SK-N-SH treated with all-trans-retinoic acid at 6 μM for 48 hours (cell line): Measurements from ENCODE around the gene ALPP.

Experiments used
- ATAC-seq: fragments of 200-7000 bp; cut with Tn5 transposase; 3 replicates; pipeline ENCODE4 v1.9.1; 2020; ENCODE audit warnings: mild to moderate bottlenecking, moderate library complexity
- ARNTL ChIP-seq: fragments of 450-650 bp; formaldehyde crosslinking; IDR thresholded peaks from 2 replicates; pipeline ENCODE4 v1.5.0; 2020; ENCODE audit warnings: low read depth, mild to moderate bottlenecking, moderate library complexity, borderline replicate concordance
- BACH2 ChIP-seq: fragments of 250-450 bp; sonication (Bioruptor Pico); IDR thresholded peaks from 2 replicates; pipeline ENCODE4 v1.9.0; 2021; ENCODE audit warnings: mild to moderate bottlenecking, borderline replicate concordance
- CREB5 ChIP-seq: fragments of 250-450 bp; sonication (Bioruptor Pico); IDR thresholded peaks from 2 replicates; pipeline ENCODE4 v1.5.1; 2020; ENCODE audit warnings: low read depth, mild to moderate bottlenecking, moderate library complexity
- ESRRG ChIP-seq: fragments of 250-450 bp; sonication (Bioruptor Pico); IDR thresholded peaks from 2 replicates; pipeline ENCODE4 v1.6.1; 2021; ENCODE audit warnings: mild to moderate bottlenecking
- ISL1 ChIP-seq: fragments of 250-450 bp; sonication (Bioruptor Pico); IDR thresholded peaks from 2 replicates; pipeline ENCODE4 v2.1.2; 2022; ENCODE audit warnings: mild to moderate bottlenecking, moderate library complexity
- OSR1 ChIP-seq: fragments of 250-450 bp; sonication (Bioruptor Pico); IDR thresholded peaks from 2 replicates; pipeline ENCODE4 v1.8.0; 2022; ENCODE audit warnings: moderate library complexity, mild to moderate bottlenecking, inconsistent platforms
- PATZ1 ChIP-seq: fragments of 250-450 bp; sonication (Bioruptor Pico); IDR thresholded peaks from 2 replicates; pipeline ENCODE4 v1.8.0; 2020; ENCODE audit warnings: mild to moderate bottlenecking, moderate library complexity, borderline replicate concordance
- POU6F1 ChIP-seq: fragments of 250-450 bp; sonication (Bioruptor Pico); IDR thresholded peaks from 2 replicates; pipeline ENCODE4 v1.8.0; 2021; ENCODE audit warnings: low read depth, mild to moderate bottlenecking, moderate library complexity, borderline replicate concordance
- PPARA ChIP-seq: fragments of 250-450 bp; sonication (Bioruptor Pico); IDR thresholded peaks from 2 replicates; pipeline ENCODE4 v1.5.0; 2020; ENCODE audit warnings: mild to moderate bottlenecking, borderline replicate concordance
- RARB ChIP-seq: fragments of 250-450 bp; sonication (Bioruptor Pico); IDR thresholded peaks from 2 replicates; pipeline ENCODE4 v1.8.0; 2021; ENCODE audit warnings: mild to moderate bottlenecking, moderate library complexity
- SNAI2 ChIP-seq: fragments of 250-450 bp; sonication (Bioruptor Pico); IDR thresholded peaks from 2 replicates; pipeline ENCODE4 v1.5.0; 2020; ENCODE audit warnings: mild to moderate bottlenecking, moderate library complexity
- TCF4 ChIP-seq: fragments of 250-450 bp; sonication (Bioruptor Pico); IDR thresholded peaks from 2 replicates; pipeline ENCODE4 v1.8.0; 2021; ENCODE audit warnings: mild to moderate bottlenecking, moderate library complexity, borderline replicate concordance
- ZC3H10 ChIP-seq: fragments of 250-450 bp; sonication (Bioruptor Pico); IDR thresholded peaks from 2 replicates; pipeline ENCODE4 v1.5.1; 2021; ENCODE audit warnings: mild to moderate bottlenecking, moderate library complexity
- ZFP30 ChIP-seq: fragments of 450-650 bp; formaldehyde crosslinking; IDR thresholded peaks from 2 replicates; pipeline ENCODE4 v1.5.0; 2022; ENCODE audit warnings: mild to moderate bottlenecking, moderate library complexity
- ZNF565 ChIP-seq: fragments of 450-650 bp; formaldehyde crosslinking; conservative IDR thresholded peaks from 2 replicates; pipeline ENCODE4 v1.5.0; 2020; ENCODE audit warnings: low read depth, mild to moderate bottlenecking, moderate library complexity
- ZNF70 ChIP-seq: fragments of 450-650 bp; formaldehyde crosslinking; IDR thresholded peaks from 2 replicates; pipeline ENCODE4 v1.5.0; 2020; ENCODE audit warnings: mild to moderate bottlenecking, moderate library complexity
- ZNF8 ChIP-seq: fragments of 450-650 bp; formaldehyde crosslinking; IDR thresholded peaks from 2 replicates; pipeline ENCODE4 v1.5.0; 2020; ENCODE audit warnings: mild to moderate bottlenecking, moderate library complexity
- TF ChIP-seq, protein P1 (sequence below): fragments of 250-450 bp; sonication (Bioruptor Pico); IDR thresholded peaks from 2 replicates; pipeline ENCODE4 v1.5.1; 2021; ENCODE audit warnings: mild to moderate bottlenecking, moderate library complexity
- TF ChIP-seq, protein P2 (sequence below): fragments of 250-450 bp; sonication (Bioruptor Pico); IDR thresholded peaks from 2 replicates; pipeline ENCODE4 v1.5.0; 2020; ENCODE audit warnings: mild to moderate bottlenecking, moderate library complexity

ALPP gene

DNA sequence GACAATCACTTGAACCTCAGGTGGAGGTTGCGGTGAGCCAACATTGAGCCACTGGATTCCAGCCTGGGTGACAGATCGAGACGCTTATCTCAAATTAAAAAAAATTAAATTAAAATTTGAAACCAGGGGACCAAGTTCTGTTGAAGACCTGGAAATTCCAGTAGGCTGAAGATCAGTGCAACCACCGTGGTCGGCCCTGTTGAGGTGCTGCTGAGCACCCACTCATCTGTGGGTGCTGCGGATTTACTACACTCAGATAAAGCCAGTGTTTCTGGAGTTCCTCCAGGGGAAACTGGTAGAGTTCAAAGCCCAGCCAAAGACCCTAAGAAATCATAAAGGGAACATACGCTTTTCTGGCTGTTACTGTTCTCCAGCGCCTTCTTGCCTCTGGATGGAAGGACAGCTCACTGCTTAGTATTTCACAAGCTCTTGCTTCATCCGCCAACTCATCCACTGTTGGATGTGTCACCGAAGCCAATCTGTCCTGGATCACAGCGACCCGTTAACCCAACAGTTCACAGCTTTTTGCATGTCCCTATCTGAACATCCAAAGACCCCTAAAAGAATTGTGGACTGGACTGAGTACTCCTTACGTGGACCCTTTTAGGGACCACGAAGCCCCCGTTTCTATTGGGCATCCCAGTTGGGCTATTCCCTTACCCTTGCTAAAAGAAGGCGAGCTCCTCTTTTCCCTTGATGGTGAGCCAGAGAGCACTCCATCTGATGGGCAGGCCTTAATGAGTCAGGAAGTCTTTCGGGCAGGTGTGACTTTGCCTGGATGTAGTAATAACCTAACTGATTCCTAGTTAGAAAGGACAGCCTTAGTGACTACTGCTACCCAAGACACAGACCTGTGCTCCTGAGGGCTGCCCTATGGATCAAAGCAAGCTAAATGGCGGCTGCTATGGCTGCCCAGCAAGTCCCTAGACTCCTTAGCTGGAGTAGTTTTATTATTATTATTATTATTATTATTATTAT, 6.0 kb upstream of the ALPP start:
- TF ChIP-seq TCF4 (CRISPR knock-in tag) (no peak), ARNTL (no peak), OSR1 (CRISPR knock-in tag) (no peak), SNAI2 (CRISPR knock-in tag) (no peak), PPARA (CRISPR knock-in tag) (no peak), ESRRG (CRISPR knock-in tag) (no peak), ZNF70 (CRISPR knock-in tag) (no peak)
- TF ChIP-seq, protein P1, sequence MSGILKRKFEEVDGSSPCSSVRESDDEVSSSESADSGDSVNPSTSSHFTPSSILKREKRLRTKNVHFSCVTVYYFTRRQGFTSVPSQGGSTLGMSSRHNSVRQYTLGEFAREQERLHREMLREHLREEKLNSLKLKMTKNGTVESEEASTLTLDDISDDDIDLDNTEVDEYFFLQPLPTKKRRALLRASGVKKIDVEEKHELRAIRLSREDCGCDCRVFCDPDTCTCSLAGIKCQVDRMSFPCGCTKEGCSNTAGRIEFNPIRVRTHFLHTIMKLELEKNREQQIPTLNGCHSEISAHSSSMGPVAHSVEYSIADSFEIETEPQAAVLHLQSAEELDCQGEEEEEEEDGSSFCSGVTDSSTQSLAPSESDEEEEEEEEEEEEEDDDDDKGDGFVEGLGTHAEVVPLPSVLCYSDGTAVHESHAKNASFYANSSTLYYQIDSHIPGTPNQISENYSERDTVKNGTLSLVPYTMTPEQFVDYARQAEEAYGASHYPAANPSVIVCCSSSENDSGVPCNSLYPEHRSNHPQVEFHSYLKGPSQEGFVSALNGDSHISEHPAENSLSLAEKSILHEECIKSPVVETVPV = no peak
- ATAC-seq = no peak

DNA sequence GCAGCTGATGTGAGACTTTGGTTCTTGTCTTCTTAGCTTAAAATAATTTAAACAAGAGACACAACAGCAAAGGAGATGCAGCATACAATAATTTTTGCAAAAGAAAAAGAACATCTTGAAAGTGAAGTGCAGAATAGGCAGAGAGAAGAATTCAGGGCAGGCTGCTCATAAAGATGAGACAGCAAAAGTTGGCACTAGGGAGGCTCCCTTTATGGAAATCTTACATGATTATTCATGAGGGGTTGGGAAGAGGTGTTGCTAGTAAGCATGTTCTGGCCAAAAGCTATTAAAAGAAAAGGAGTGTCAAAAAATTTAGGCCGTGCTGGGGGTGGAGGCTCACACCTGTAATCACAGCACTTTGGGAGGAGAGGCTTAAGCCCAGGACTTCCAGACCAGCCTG, 4.2 kb upstream of the ALPP start:
- TF ChIP-seq SNAI2 (CRISPR knock-in tag) (no peak), ZFP30 (CRISPR knock-in tag) (no peak), OSR1 (CRISPR knock-in tag) (no peak), ISL1 (CRISPR knock-in tag) (no peak), BACH2 (no peak), ZNF70 (CRISPR knock-in tag) (no peak), POU6F1 (no peak), CREB5 (no peak), ARNTL (no peak), RARB (CRISPR knock-in tag) (no peak), ZC3H10 (CRISPR knock-in tag) (no peak), PATZ1 (no peak), ZNF8 (CRISPR knock-in tag) (no peak), TCF4 (CRISPR knock-in tag) (no peak), ESRRG (CRISPR knock-in tag) (no peak)
- TF ChIP-seq, protein P2, sequence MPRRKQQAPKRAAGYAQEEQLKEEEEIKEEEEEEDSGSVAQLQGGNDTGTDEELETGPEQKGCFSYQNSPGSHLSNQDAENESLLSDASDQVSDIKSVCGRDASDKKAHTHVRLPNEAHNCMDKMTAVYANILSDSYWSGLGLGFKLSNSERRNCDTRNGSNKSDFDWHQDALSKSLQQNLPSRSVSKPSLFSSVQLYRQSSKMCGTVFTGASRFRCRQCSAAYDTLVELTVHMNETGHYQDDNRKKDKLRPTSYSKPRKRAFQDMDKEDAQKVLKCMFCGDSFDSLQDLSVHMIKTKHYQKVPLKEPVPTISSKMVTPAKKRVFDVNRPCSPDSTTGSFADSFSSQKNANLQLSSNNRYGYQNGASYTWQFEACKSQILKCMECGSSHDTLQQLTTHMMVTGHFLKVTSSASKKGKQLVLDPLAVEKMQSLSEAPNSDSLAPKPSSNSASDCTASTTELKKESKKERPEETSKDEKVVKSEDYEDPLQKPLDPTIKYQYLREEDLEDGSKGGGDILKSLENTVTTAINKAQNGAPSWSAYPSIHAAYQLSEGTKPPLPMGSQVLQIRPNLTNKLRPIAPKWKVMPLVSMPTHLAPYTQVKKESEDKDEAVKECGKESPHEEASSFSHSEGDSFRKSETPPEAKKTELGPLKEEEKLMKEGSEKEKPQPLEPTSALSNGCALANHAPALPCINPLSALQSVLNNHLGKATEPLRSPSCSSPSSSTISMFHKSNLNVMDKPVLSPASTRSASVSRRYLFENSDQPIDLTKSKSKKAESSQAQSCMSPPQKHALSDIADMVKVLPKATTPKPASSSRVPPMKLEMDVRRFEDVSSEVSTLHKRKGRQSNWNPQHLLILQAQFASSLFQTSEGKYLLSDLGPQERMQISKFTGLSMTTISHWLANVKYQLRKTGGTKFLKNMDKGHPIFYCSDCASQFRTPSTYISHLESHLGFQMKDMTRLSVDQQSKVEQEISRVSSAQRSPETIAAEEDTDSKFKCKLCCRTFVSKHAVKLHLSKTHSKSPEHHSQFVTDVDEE (CRISPR knock-in tag) = no peak
- TF ChIP-seq, protein P1 = no peak
- no peak for ATAC-seq

GRCh38 chr2:232375164-232375563, 3.4 kb upstream of the ALPP start:
- ATAC-seq = no peak
- TF ChIP-seq ZFP30 (CRISPR knock-in tag) (no peak), ZNF565 (CRISPR knock-in tag) (no peak), BACH2 (no peak), ZNF70 (CRISPR knock-in tag) (no peak), ZNF8 (CRISPR knock-in tag) (no peak), ESRRG (CRISPR knock-in tag) (no peak), ARNTL (no peak), CREB5 (no peak)
- TF ChIP-seq, protein P1 = no peak
